HepG2 (cell line): ENCODE measurements around the gene RPP25L. TPM values are rescaled to one million over a fixed set of nuclear protein-coding genes. Genes with fewer than 3 reads are reported as not detected.

Source experiments
- AGO1 ChIP-seq: fragments of 200-400 bp; formaldehyde crosslinking; IDR thresholded peaks from 2 replicates; pipeline ENCODE4 v1.6.1; 2017; ENCODE audit warnings: mild to moderate bottlenecking, low read depth, low read length, moderate library complexity; ENCODE audit not compliant: poor library complexity, severe bottlenecking
- FOXO1 ChIP-seq: sonication (generic); formaldehyde crosslinking; IDR thresholded peaks from 2 replicates; pipeline ENCODE4 v1.4.0; 2020; ENCODE audit warnings: missing genetic modification reagents
- KMT2A ChIP-seq: sonication (generic); formaldehyde crosslinking; IDR thresholded peaks from 2 replicates; pipeline ENCODE4 v1.4.0; 2020; ENCODE audit warnings: missing genetic modification reagents
- RXRB ChIP-seq: IDR thresholded peaks from 2 replicates; pipeline ENCODE4 v1.6.1; 2016; ENCODE audit warnings: borderline replicate concordance, missing genetic modification reagents, missing compliant biosample characterization
- SOX6 ChIP-seq, 2 experiments: fragments of 450-650 bp in 1 of 2; sonication (generic) in 1 of 2; formaldehyde crosslinking in 1 of 2; IDR thresholded peaks; 2 replicates each; pipeline versions ENCODE4 v1.4.0 to v1.6.1; 2017 to 2020; ENCODE audit warnings: antibody characterized with exemption in 1 of 2, mild to moderate bottlenecking in 1 of 2, missing genetic modification reagents in 1 of 2
- ZBTB3 ChIP-seq: sonication (generic); formaldehyde crosslinking; IDR thresholded peaks from 2 replicates; pipeline ENCODE4 v1.4.0; 2020; ENCODE audit warnings: low read depth, mild to moderate bottlenecking, moderate library complexity, missing genetic modification reagents, borderline replicate concordance
- ZNF24 ChIP-seq: fragments of 450-650 bp; IDR thresholded peaks from 2 replicates; pipeline ENCODE4 v1.6.1; 2017; ENCODE audit warnings: antibody characterized with exemption, mild to moderate bottlenecking
- ZNF816 ChIP-seq: sonication (generic); formaldehyde crosslinking; IDR thresholded peaks from 2 replicates; pipeline ENCODE4 v1.8.0; 2022; ENCODE audit warnings: missing genetic modification reagents, mild to moderate bottlenecking, borderline replicate concordance
- ZSCAN12 ChIP-seq: sonication (generic); formaldehyde crosslinking; IDR thresholded peaks from 2 replicates; pipeline ENCODE4 v1.9.0; 2021; ENCODE audit warnings: mild to moderate bottlenecking, missing genetic modification reagents
- polyA plus RNA-seq, 8 experiments: library from polyadenylated mRNA; depleted of rRNA in 3 of 8; stranded (reverse) in 7 of 8; unstranded in 1 of 8; fragments of >200 nt; fragmentation: Illumina TruSeq in 4 of 8; extraction: Trizol in 4 of 8; gene quantifications; 2 replicates each; pipeline versions ENCODE4 v1.2.1 to v1.2.3, GENCODE V29; 2011 to 2016; ENCODE audit warnings: low read depth in 4 of 8, missing spikeins in 1 of 8, mixed read lengths in 1 of 8; ENCODE audit not compliant: insufficient read depth in 1 of 8
- total RNA-seq, 5 experiments: library from RNA; depleted of rRNA; stranded (reverse); fragments of >200 nt; fragmentation: Illumina TruSeq; extraction: Trizol; gene quantifications; 2 replicates each; pipeline ENCODE4 v1.2.3, GENCODE V29; 2016; ENCODE audit warnings: low read depth in 1 of 5
- TF ChIP-seq, protein P1 (sequence below): sonication (generic); formaldehyde crosslinking; IDR thresholded peaks from 2 replicates; pipeline ENCODE4 v1.4.0; 2020; ENCODE audit warnings: low read depth, mild to moderate bottlenecking, missing genetic modification reagents
- TF ChIP-seq, protein P2 (sequence below): sonication (generic); formaldehyde crosslinking; IDR thresholded peaks from 2 replicates; pipeline ENCODE4 v1.4.0; 2020; ENCODE audit warnings: missing genetic modification reagents, borderline replicate concordance
- TF ChIP-seq, protein P3 (sequence below): sonication (generic); formaldehyde crosslinking; IDR thresholded peaks from 2 replicates; pipeline ENCODE4 v1.4.0; 2020; ENCODE audit warnings: missing genetic modification reagents
- TF ChIP-seq, protein P4 (sequence below): sonication (generic); formaldehyde crosslinking; IDR thresholded peaks from 2 replicates; pipeline ENCODE4 v1.5.0; 2020; ENCODE audit warnings: mild to moderate bottlenecking, missing genetic modification reagents
- TF ChIP-seq, protein P5 (sequence below): sonication (generic); formaldehyde crosslinking; IDR thresholded peaks from 2 replicates; pipeline ENCODE4 v1.8.1; 2022; ENCODE audit warnings: low read depth, mild to moderate bottlenecking, missing genetic modification reagents
- TF ChIP-seq, protein P6 (sequence below): sonication (generic); formaldehyde crosslinking; IDR thresholded peaks from 2 replicates; pipeline ENCODE4 v1.8.0; 2022; ENCODE audit warnings: missing genetic modification reagents, low read depth, mild to moderate bottlenecking, borderline replicate concordance

Gene RPP25L
- total and polyA plus RNA-seq, 2 of the 13 experiments (the other 11 are each of a cell fraction or from before 2014, with no cell fraction given): 24.5 to 27.3 TPM

DNA sequence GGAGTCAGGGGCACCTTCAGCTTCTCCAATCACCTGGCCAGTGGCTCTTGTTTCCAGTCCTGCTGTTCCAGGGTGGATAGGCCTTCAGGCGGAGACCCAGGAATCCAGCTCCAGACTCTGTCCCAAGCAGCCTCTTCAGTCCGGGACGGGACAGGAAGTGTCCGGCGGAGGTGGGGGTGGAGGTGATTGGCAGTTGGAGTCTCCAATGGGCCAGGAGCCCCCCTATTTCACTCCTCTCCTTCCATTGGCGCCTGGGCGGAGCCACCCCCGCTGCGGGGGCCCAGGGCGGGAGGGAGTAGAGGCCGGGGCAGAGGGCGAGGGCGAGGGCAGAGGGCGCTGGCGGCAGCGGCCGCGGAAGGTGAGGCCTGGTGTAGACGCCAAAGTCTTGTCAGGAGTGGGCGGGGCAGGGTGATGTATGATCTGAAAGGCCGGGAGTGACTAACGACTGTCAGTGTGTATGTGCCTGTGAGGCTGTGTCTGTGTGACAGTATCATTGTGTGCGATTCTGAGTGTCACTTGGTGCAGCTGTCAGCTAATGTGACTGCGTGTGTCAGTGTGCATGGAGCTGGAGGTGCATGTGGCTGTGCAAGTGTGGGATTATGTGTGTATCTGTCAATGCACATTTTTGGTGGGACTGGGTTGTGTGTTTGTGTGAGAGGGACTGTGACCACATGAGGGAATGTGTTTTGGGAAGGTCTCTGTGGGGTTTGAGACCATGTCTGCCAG is 40.1 kb upstream of the RPP25L start, which contains the start of gene IL11RA (continued):
- TF ChIP-seq, protein P1, sequence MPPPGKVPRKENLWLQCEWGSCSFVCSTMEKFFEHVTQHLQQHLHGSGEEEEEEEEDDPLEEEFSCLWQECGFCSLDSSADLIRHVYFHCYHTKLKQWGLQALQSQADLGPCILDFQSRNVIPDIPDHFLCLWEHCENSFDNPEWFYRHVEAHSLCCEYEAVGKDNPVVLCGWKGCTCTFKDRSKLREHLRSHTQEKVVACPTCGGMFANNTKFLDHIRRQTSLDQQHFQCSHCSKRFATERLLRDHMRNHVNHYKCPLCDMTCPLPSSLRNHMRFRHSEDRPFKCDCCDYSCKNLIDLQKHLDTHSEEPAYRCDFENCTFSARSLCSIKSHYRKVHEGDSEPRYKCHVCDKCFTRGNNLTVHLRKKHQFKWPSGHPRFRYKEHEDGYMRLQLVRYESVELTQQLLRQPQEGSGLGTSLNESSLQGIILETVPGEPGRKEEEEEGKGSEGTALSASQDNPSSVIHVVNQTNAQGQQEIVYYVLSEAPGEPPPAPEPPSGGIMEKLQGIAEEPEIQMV (CRISPR knock-in tag): no peak
- TF ChIP-seq, protein P2, sequence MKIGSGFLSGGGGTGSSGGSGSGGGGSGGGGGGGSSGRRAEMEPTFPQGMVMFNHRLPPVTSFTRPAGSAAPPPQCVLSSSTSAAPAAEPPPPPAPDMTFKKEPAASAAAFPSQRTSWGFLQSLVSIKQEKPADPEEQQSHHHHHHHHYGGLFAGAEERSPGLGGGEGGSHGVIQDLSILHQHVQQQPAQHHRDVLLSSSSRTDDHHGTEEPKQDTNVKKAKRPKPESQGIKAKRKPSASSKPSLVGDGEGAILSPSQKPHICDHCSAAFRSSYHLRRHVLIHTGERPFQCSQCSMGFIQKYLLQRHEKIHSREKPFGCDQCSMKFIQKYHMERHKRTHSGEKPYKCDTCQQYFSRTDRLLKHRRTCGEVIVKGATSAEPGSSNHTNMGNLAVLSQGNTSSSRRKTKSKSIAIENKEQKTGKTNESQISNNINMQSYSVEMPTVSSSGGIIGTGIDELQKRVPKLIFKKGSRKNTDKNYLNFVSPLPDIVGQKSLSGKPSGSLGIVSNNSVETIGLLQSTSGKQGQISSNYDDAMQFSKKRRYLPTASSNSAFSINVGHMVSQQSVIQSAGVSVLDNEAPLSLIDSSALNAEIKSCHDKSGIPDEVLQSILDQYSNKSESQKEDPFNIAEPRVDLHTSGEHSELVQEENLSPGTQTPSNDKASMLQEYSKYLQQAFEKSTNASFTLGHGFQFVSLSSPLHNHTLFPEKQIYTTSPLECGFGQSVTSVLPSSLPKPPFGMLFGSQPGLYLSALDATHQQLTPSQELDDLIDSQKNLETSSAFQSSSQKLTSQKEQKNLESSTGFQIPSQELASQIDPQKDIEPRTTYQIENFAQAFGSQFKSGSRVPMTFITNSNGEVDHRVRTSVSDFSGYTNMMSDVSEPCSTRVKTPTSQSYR: 0 out of 2 replicates have a peak, but pooled peaks have one; percentile 23
- TF ChIP-seq ZSCAN12 (CRISPR knock-in tag) (no peak), AGO1 (peak; percentile 87), RXRB (CRISPR knock-in tag) (peak; percentile 80), SOX6 (IDR thresholded peaks at IDR 0.05) (no peak), SOX6 (CRISPR knock-in tag; IDR thresholded peaks at IDR 0.05) (peak; percentile 72), ZNF24 (no peak), FOXO1 (CRISPR knock-in tag) (no peak), ZBTB3 (CRISPR knock-in tag) (no peak), ZNF816 (CRISPR knock-in tag) (no peak; the same call in 1 of the 2 replicates), KMT2A (CRISPR knock-in tag) (no peak)
- TF ChIP-seq, protein P3, sequence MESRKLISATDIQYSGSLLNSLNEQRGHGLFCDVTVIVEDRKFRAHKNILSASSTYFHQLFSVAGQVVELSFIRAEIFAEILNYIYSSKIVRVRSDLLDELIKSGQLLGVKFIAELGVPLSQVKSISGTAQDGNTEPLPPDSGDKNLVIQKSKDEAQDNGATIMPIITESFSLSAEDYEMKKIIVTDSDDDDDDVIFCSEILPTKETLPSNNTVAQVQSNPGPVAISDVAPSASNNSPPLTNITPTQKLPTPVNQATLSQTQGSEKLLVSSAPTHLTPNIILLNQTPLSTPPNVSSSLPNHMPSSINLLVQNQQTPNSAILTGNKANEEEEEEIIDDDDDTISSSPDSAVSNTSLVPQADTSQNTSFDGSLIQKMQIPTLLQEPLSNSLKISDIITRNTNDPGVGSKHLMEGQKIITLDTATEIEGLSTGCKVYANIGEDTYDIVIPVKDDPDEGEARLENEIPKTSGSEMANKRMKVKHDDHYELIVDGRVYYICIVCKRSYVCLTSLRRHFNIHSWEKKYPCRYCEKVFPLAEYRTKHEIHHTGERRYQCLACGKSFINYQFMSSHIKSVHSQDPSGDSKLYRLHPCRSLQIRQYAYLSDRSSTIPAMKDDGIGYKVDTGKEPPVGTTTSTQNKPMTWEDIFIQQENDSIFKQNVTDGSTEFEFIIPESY: no peak
- TF ChIP-seq, protein P4, sequence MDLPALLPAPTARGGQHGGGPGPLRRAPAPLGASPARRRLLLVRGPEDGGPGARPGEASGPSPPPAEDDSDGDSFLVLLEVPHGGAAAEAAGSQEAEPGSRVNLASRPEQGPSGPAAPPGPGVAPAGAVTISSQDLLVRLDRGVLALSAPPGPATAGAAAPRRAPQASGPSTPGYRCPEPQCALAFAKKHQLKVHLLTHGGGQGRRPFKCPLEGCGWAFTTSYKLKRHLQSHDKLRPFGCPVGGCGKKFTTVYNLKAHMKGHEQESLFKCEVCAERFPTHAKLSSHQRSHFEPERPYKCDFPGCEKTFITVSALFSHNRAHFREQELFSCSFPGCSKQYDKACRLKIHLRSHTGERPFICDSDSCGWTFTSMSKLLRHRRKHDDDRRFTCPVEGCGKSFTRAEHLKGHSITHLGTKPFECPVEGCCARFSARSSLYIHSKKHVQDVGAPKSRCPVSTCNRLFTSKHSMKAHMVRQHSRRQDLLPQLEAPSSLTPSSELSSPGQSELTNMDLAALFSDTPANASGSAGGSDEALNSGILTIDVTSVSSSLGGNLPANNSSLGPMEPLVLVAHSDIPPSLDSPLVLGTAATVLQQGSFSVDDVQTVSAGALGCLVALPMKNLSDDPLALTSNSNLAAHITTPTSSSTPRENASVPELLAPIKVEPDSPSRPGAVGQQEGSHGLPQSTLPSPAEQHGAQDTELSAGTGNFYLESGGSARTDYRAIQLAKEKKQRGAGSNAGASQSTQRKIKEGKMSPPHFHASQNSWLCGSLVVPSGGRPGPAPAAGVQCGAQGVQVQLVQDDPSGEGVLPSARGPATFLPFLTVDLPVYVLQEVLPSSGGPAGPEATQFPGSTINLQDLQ (CRISPR knock-in tag): no peak
- TF ChIP-seq, protein P5, sequence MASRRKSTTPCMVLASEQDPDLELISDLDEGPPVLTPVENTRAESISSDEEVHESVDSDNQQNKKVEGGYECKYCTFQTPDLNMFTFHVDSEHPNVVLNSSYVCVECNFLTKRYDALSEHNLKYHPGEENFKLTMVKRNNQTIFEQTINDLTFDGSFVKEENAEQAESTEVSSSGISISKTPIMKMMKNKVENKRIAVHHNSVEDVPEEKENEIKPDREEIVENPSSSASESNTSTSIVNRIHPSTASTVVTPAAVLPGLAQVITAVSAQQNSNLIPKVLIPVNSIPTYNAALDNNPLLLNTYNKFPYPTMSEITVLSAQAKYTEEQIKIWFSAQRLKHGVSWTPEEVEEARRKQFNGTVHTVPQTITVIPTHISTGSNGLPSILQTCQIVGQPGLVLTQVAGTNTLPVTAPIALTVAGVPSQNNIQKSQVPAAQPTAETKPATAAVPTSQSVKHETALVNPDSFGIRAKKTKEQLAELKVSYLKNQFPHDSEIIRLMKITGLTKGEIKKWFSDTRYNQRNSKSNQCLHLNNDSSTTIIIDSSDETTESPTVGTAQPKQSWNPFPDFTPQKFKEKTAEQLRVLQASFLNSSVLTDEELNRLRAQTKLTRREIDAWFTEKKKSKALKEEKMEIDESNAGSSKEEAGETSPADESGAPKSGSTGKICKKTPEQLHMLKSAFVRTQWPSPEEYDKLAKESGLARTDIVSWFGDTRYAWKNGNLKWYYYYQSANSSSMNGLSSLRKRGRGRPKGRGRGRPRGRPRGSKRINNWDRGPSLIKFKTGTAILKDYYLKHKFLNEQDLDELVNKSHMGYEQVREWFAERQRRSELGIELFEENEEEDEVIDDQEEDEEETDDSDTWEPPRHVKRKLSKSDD (CRISPR knock-in tag): no peak
- TF ChIP-seq, protein P6, sequence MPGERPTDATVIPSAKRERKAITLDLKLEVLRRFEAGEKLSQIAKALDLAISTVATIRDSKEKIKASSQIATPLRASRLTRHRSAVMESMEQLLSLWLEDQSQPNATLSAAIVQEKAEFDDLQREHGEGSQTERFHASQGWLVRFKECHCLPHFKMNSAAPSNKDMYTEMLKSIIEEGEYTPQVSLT: no peak
